ENCODE data around the gene TMEM44.

DNA sequence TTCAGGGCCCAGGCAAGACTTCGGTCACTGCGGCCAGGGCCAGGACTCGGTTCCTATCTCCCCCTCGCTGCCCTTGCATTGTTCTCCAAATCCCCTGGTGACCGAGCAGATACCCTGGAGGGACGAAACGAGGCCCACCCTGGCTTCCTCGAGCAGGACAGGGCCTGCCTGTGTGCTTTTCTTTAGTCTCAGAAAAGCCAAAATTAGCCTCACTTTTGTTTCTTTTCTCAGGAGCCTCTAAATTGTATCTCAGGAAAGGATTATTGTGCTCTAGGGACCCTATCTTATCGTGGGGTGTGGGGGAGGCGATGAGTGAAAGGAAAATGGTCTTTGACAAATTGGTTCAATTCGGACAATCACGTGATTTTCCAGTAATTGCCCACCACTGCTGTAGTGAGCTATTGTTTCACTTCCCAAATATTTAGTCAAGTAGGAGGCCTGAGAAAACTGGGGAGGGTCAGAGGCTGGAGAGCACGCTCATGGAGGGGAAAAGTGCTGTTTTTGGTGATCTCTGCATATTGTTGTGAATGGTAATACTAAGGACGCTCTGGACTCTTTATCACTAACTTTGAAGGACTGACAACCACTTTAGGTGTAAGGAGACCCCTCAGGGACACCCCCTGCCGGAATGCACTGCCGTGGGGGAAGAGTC lies 61.6 kb downstream of the TMEM44 start:
- no peak for TF ChIP-seq POLR2A (IDR thresholded peaks at IDR 0.05)
- no peak for TF ChIP-seq CTCF (IDR thresholded peaks at IDR 0.05)
